HG03571 (cell line): ENCODE results near the gene TBC1D2B.

Experiments
- ATAC-seq: cut with Tn5 transposase; IDR thresholded peaks from one replicate; pipeline ENCODE4 v1.9.1; 2021; ENCODE audit not compliant: unreplicated experiment

The TBC1D2B gene

DNA sequence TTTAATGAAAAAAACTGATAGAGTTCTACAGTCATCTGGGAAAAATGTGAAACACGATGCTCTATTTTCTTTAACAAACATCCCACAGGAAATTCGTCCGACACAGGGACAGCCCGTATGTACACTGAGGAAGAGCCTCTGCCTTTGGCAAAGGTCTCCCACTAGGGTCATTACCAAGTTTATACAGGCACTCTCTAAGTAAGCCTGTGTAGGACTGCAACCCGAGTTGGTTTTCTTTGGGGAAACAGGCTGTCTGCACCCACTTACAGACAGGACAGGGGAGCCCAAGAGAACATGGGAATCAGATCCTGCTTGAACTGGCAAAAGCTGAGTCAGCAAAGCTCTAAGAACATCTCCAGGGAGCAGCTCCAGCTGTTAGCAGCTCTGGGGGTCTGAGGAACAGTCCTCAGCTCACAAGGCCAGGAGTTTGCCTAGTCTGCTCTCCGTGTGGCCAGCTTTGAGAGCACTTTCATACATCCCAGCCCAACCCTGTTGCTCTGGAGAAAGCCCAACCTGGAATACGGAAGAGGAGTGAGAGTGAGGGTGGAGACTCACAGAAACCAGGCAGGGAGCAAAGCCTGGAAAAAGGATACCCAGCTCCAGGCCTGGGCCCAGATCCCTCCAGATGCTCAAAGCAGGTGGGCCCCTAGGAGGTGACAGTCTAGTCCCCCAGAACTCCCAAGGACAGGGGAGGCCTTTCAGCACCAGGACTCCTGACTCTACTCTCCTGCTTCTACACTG, 1.9 kb downstream of the TBC1D2B start:
- ATAC-seq: no peak

DNA sequence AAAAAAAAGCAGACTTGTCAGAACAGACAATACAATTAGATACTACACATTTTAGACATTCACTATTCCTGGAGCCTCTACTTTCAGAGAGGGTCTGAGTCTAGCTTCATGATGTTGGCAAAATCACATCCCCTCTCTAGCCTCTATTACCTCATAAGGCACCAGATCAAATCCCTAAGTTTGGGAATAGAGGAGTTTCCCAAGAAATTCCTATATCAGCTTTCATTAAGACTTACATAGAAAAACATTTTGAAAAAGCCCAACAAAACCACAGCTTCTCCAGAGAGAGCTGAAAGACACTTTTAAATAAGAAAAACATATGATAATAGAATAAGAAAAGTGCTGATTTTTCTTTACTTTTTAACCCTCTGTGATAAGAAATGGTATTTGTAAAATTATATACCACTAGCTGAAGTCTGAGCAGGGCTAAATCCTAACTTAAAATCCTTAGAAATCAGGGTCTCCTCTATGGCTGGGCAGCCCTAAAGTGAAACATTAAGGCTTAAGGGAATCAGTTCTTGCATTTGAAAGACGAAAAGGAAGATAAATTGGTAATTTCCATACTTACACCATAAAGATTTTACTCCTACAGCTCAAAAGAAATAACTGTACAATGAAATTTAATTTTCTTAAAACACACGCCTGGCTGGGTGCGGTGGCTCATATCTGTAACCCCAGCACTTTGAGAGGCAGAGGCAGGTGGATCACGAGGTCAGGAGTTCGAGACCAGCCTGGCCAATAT, 4.3 kb downstream of the TBC1D2B start:
- ATAC-seq: no peak

- no peak for ATAC-seq
Observed at GRCh38 chr15:78072080-78072892, 5.2 kb downstream of the TBC1D2B start.

DNA sequence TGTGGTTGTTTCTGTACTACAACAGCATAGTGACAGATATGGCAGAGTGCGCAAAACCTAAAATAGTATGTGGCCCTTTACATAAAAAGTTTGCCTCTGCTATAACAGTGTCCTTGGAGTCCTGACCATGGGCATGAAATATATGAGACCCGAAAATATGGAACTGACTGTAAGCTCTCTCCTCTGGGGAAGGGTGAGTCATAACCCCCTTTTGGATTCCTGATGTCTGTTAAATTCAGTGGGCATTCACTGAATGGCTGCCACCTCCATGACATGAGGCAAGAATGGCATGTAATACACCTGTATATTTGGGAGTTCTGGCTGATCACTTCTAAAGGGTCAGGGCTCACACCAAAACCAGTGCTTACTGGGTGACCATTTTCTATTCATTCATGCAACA, 6.1 kb downstream of the TBC1D2B start:
- no peak for ATAC-seq

DNA sequence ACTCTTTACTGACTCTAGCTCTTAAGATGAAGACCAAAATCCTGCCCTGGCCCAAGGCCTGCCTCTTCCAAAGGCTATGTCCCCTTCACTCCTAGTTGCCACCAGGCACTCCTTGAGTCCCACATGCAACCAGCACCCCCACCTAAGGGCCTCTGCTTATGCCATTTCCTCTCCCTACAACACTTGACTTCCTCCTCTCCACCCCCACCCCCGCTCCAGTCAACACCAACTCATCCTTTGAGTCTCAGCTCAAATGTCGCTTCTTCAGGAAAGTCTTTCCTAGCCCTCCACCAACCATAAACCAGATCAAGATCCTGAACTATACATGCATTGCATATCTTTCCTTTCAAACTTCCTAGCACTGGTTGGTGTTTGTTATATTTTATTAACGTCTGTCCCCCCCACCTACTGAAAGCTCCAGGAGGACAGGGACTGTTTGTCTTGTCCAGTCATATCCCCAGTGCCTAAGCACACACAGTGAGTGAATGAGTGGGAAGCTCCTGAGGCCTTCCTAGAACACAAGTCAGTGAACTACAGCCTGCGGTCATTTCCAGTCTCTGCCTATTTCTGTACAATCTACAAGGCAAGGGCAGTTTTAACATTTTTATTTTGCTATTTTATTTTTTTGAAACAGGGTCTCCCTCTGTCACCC, 7.3 kb downstream of the TBC1D2B start:
- ATAC-seq: no peak

GRCh38 chr15:78069462-78070029, 8.0 kb downstream of the TBC1D2B start:
- no peak for ATAC-seq

GRCh38 chr15:78069052-78069414, 8.5 kb downstream of the TBC1D2B start:
- no peak for ATAC-seq

DNA sequence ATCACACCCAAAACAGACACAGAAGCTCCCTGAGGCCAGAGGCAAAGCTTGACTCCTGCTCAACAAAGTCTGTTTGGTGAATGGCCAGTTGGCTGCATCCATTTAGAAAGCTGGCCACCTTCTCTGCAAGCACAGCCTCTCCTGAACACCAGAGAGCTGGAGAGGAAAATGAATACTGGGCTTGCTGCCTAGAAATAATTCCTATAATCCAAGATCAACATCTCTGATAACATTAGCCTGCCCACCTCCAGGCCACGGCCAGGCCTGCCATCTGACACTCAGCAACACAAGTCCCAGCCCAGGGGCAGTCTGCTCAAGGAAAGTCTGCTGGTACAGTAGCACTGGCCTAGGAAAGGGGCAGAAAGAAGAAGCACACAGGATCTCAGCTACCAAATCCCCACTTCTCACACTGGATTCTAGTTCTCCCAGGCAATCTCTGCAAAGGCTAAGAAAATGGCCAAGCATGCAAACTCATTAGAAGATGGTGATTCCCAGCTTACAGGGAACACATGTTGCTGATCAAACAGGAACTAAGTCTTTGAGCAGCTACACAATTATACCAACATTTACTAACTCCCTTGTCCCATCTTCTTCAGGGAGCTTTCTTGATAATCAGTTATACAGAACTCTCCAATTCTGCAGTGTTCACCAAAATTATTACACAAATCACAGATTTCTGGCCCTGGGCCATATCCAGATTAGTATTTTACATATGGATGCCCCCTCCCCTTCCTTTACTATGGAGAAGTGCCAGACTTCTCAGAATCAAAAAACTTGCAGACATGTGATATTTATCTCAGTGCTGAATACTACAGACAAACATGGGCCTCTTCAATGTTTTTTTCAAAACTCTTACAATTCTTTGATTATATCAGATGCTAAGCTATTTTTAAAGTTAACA, 9.9 kb downstream of the TBC1D2B start:
- no peak for ATAC-seq

DNA sequence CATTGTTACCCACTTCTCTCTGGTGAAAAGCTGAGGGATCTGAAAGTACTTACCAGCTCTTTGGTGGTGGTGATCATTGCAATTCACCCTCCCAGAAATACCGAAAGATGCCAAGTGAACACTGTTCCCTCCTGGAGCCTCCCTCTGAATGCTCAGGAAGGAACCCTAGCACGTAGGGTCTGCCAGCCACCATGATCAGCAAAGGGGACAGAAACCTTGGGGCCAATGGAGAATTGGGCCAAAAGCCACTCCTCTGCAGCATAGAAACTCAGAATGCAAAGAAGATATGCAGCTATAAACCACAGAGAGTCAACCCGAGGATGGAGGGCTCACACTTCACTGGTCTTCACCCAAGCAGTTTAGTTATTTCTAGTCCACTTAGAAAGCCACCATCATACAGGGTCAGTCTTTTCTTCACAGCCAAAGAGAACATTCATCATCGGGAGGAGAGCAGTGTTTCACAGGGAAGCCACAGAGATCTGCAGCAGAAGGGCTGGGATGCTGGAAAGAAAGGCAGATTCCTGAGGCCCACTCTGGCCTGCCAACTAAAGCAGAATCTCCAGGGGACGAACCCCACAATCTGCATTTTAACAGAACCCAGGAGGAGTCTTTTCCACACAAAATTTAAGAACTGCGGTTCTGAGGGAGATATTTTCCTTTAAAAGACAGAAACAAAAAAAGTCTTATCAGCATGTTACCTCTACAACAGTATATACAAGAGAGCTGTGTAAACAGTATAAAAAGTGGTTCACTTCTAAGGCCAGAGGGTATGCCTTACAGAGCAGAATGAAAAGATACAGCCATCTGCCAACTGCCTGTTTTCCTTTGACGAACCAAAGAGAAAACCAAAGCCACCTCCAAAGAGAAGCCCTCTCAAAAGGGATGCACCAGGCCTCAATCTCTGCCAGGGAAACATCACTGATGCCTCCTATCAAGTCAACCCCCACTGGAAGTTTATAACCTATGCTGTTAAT, 11.3 kb downstream of the TBC1D2B start:
- peak; percentile 52 for ATAC-seq

DNA sequence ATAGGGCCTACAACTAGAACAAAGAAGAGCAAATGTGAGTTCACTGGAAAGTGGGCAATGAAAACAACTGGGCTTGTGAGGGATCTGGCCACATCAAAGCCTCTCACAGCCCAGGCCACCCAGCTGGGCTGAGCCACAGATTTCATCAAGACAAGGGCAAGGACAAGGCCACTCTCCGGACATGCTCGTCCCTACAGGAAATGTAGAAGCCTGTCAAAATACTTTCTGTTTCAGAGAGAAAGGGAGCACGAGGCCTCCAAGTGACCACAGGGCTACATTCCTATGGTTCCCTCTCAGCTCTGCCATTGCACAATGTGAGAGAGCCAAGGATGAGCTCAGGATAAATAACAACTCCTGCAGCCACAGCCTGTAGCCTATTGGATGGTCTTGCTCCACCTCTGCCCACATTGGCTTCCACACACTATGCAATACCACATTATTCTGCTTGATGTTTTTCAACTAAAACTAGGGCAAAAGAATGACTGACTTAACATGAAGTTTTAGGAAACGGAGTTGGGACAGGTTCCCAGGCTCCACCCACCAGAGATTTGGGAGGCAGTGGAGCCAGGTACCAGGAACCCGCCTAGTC, 12.1 kb downstream of the TBC1D2B start:
- no peak for ATAC-seq

- no peak for ATAC-seq
Observed at GRCh38 chr15:78064544-78064943, 13.0 kb downstream of the TBC1D2B start.

DNA sequence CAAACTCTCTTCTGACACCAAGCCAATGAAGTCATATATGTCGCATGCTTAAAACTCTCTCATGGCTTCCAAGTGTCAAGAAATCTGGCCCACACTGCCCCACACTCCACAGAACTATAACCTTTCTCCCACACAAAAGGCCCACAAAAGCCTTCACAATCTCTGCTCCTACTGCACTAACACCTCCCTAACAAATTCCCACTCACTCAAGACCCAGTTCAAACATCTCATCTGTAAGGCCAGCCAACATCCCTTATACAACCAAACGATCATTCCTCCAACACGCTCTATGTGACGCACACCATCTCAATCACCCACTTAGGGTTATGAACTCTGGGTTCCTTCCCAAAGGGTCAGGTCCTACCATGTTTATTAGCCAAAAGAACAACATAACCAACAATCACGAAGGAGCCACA, 13.5 kb downstream of the TBC1D2B start:
- no peak for ATAC-seq

DNA sequence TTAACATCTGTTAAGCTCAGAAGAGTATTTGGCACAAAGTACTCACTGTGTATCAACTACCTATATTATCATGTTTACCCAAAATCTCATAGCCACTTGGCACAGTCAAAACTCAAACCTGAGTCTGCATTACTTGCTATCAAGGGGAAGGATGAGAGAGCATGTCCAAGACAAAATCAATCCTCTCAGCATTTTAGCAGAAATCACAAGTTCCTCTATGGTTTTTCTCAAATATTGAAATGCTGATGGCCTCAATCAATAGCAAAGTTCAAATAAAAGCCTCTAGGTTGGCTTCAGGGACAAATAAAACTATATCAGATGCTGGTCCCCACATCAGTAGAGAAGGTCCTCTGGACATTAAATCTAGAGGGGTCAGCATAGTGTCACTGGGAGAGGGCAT, 14.3 kb downstream of the TBC1D2B start:
- no peak for ATAC-seq

DNA sequence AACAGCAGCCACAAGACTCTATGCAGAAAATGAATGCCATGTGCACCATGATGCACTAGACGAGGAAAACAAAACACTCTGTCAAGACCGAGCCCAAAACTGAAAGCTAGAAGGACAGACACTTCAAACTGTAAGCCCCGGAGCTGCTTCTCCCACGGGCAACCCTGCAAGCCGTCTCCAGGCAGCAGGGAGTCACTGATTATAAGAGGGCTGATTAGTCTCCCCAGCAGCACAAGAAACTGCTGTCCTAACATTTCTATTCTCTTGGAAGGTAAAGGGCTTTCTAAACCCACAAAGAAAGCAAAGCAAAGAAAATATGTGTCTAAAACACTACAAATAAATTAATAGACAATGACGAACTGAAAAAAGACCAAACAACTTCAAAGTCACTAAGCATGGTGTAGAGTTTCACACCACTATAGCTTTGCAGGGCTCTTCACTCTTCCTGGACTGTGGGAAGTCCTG, 15.5 kb downstream of the TBC1D2B start:
- no peak for ATAC-seq

GRCh38 chr15:78060232-78060631, 17.3 kb downstream of the TBC1D2B start:
- no peak for ATAC-seq

GRCh38 chr15:78059110-78059839, 18.2 kb downstream of the TBC1D2B start:
- no peak for ATAC-seq

GRCh38 chr15:78058401-78058935, 19.0 kb downstream of the TBC1D2B start:
- no peak for ATAC-seq
